Measurements from ENCODE around the gene PIP5K1C.
"Not testable (repeated sequence)": the region's sequence is repeated elsewhere in the genome, so short reads cannot be mapped to it uniquely, and the experiment has no call there.

Gene PIP5K1C

DNA sequence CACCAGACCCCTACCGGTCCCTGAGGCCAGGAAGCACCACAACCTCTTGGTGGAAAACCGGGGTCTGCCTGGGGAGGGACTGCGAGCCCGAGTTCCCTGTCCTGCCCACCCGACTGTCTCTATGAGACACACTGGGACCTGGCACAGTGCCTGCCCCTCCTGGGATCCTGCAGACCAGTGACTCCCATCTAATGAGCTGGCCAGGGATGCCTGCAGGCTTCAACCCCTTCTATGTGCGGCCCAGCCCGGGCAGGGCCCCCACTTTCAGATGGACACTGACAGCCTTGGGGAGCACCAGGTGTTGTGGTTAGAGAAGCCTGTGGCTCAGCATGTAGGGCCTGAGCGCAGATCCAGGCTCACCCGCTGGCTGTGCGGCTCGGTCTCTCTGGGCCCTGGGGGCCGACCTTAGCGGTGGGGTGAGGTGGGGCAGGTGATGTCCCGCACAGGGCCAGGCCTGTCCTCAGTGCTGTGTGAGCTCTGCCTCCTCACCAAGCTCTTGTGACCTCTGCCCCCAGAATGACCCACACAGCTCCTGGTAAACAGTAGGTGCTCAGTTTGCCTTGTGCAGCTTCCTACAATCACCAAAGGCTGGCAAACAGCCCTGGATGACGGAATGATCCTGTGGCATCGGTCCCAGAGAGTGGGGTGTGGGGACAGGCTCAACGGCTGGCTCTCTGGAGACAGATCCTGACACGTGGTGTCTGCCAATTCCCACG is 55.8 kb downstream of the PIP5K1C start:
- peak; percentile 26 for DNase-seq (ENCODE audit: low spot score)

DNA sequence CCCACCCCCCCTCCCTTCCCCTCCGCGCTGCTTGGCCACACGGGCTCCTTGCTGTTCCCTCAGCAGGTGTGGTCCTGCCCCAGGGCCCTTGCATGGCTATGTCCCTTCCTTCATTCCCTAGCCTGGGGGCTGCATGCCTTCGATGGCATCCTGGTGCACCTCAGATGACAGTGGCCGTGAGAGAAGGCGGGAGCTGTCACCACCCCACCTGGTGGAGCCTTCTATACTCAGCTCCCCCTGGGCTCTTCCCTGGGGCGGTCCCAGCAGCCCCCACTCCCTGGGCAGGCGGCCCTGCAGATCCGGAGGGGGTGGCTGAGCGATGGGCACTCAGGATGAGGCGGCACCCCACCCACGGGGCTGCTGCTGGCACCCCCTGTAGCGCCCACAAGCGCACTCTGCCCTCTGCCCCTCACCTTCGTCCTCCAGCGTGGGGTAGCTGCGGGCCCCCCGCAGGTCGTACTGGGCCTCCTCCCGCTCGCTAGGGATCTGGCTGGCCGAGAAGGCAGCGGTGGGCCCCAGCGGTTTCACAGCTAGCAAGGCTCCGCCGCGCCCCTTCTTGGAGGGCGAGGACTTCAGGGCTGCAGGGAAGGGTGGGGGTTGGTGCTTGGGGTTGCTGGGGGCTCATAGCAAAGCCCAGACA is 56.5 kb downstream of the PIP5K1C start:
- DNase-seq (ENCODE audit: low spot score): no peak

DNA sequence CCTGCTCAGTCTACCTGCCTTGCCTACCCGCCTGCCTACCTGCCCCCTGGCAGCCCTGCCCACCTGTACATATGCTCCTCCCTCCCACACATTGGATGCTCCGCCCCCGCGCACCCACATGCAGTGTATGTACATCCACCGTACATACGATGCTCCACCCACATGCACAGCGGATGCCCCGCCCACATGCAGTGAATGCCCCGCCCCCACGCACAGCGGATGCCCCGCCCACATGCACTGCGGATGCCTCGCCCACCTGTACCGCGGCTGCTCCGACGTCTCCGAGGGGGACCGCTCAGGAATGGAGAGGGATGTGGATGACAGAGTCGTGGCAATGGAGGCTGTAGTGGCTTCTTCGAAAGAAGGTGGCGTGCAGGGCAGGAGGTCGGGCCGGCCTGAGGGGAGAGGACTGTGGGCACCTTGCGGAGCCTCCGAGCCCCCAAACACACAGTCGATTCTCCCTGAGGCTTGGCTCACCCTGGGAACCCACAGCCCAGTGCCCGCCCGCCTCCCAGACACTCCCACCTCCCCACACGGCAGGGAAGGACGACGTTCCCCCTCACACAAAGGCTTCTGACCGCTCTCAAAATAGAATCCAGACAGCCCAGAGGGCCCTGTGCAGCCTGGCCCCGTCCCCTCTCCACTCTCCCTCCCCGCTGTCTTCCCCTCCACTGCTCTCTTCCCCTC is 57.1 kb downstream of the PIP5K1C start:
- DNase-seq (ENCODE audit: low spot score): no peak

DNA sequence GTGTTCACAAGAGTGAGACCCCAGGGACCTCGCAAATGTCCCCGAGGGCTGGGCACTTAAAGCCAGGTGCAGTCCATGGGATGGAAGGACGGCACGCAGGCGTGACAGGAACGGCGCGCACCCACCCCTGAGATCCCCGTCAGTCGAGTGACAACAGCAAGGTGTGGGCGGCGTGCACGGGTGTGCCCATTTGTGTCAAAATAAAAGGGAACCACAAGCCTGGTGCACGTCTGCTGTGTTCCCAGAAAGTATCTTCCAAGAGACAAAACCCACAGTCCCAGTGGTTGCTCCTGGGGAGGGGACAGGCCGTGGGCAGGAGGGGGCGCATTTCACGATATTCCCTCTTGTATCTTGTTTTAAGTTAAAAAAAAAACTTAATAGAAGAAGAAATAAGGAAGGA is 58.0 kb downstream of the PIP5K1C start:
- DNase-seq (ENCODE audit: low spot score): no peak

DNA sequence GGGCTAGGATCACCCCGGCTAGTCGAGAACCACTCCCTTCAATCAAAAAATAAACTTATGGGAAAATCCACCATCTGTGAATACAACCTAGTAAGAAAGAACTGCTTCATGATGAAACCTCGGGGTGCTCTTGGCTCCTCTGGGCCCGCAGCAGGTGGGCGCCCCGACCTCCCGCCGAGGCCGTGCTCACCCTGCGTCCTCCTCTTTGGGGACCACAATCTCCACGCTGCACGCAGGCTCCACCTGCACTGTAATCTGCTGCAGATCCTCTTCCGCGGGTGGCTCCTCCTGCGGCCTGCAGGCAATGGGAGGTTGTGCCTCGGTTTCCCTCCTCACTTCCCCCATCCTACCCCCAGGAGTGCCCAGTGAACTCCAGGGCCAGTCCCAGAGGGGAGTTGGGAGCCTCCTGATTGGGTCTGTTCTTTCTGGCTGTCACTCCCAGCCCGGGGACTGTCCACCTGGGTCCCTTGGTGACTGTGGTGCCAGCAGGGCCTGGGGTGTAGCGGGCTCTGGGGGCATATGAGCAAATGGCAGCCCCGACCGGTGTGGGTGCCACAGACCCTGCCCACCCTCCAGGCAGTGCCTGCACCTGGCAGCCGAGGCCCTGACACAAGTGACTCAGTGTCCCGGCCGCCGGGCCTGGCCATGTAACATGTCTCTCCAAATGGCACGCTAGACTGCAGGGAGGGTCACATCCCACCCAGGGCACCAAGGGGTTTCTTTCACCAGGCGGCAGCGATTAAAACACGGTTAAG is 58.6 kb downstream of the PIP5K1C start:
- no peak for DNase-seq (ENCODE audit: low spot score)

DNA sequence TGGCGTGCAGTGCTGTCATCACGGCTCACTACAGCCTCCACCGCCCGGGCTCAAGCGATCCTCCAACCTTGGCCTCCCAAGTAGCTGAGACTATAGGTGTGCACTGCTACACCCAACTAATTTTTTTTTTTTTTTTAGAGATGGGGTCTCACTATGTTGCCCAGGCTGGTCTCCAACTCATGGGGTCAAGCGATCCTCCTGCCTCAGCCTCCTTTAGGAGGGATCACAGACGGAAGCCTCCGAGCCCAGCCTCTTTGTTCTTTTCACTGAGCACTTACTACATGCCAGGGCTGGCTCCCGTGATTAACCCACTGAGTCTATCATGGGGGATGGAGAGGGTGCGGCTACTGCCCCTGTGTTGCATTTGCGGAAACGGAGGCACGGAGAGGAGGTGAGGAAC is 60.8 kb downstream of the PIP5K1C start:
- DNase-seq (ENCODE audit: low spot score): no peak

DNA sequence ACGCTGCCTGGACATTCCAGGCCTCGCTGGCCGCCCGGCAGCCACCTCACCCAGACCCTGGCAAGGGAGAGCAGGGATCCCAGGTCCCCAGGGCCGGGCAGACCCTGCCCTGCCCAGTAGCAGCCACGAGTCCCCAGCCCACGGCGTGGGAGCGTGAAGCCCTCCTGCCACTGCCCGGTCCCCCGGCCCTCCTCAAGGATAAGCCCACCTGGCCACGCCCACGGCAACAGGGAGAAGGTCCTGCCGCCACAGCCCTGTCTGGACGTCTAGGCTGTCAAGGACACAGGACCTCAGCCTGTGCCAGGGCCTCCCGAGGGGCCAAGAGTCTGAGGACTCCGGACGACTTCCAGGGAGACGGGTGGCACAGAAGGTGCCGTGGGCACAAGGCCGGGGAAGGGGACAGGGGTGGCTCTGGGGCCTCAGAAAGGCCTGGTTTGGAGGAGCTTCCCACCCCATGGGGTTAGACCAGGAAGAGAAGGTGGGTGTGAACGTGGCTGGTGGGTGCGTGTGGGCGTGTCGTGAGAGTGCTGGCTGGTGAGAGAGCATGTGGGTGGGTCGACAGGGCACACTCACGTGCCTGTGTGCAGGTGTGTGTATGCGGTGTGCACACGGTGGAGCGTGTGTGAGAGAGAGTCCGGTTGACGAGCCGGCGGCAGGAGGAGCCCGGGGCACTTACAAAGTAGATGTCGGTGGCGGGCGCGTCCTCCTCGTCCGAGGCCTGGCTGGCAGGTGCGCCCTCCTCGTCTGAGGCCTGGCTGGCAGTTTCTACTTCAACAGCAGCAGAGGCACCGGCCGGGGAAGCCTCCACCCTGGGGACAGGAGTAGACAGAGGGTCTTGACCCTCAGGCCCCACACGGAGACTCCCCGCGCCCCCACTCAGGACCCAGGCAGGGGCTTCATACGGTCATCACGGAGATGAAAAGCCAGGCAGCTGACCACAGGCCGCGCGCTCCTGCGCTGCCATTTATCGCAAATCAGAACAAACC is 61.8 kb downstream of the PIP5K1C start:
- DNase-seq (ENCODE audit: low spot score): no peak

DNA sequence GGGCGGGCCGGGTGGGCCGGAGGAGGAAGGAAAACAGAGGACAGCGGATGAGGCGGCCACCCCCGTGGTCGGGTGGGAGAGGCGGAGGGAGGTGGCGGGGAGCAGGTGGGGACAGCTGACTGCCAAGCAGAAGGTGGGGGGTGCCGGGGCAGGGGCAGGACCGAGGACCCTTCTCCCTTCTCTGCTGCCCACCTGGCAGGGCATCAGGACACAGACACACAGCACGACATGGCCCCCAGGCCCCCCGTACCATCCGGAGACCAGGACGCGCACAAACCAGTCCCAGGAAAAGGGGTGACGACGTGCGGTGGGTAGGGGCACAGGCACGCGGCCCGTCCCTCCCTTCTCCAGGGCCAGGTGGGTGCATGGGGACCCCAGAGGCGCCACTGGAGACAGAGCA is 62.6 kb downstream of the PIP5K1C start:
- DNase-seq (ENCODE audit: low spot score): no peak

DNA sequence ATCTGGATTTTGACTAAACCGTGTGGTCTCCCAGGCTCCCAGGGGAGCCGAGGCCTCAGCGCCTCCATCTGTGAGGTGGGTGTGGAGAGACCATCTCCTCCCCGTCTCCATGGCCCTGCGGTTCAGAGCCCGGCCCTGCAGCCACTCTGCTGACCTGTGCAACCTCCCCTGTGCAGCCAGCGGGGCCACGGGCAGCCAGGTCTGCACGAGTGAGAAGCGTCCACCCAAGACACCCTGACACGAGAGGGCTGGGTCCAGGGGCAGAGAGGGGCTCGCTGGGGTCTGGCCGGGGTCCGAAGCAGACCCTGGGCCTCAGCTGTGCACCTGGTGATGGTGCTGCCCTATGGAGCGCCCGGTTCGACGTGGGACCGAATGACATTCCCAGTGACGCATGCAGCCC is 63.3 kb downstream of the PIP5K1C start:
- DNase-seq (ENCODE audit: low spot score): no peak

DNA sequence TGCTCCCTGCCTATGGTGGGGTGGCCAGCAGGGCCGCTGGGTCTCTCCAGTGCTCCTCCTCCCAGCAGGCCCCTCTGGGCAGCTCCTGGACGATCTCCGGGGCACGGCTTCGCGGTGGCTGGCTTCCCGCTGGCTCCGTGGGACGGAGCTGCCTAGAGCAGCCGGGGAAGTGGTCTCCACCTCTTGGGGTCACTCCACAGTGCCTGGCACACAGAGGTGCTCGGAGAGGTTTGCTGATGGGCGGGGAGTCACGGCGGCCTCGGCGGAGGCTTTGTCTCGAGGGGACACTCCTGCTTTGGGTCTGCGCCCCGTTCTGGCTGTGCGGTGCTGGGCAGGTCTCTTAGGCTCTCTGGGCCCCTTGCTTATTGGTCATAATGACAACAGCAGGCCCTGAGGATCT is 63.8 kb downstream of the PIP5K1C start:
- DNase-seq (ENCODE audit: low spot score): no peak

DNA sequence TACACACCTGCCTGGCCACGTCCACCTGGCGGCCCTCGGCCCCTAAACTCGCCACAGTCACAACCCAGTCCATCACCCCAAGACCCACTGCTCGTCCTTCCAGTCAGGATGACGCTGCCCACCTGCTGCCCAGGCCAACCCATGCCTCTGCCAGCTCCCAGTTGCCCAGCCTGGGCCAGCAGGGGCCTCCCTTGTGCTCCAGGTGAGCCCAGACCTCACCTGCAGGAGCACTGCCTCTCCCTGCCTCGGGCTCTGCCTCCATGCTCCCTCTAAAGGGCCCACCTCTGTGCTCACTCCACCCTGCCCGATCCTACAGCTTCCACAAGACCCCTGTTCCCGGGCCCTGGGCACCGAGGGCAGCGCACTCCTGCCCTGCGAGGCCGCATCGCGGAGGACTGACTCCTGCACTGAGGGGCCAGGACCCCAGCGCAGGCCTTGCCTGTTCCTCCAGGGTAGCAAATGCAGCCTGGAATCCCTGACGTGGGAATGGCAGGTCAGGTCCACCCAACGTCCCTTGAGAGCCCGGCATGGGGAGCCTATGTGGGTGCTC is 65.7 kb downstream of the PIP5K1C start:
- no peak for DNase-seq (ENCODE audit: low spot score)

DNA sequence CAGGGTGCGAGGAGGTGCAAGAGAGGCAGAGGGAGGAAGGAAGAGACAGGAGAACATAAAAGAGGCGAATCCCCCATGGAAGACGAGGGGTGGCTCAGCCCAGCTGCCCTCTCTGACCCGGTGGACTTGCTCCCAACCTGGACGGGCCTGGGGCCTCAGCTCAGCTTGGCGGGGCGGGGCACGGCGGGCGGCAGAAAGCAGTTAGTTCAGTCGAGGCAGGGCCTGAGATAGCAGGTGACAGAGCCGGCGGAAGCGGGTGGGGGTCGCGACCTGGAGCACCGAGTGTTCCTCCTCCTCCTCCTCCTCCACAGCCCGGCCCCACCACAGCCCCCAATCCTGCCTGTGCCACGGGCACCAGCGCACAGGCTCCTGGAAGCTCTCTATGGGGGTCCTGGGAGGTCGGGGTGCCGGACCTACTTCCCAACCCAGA is 66.7 kb downstream of the PIP5K1C start:
- no peak for DNase-seq (ENCODE audit: low spot score)

DNA sequence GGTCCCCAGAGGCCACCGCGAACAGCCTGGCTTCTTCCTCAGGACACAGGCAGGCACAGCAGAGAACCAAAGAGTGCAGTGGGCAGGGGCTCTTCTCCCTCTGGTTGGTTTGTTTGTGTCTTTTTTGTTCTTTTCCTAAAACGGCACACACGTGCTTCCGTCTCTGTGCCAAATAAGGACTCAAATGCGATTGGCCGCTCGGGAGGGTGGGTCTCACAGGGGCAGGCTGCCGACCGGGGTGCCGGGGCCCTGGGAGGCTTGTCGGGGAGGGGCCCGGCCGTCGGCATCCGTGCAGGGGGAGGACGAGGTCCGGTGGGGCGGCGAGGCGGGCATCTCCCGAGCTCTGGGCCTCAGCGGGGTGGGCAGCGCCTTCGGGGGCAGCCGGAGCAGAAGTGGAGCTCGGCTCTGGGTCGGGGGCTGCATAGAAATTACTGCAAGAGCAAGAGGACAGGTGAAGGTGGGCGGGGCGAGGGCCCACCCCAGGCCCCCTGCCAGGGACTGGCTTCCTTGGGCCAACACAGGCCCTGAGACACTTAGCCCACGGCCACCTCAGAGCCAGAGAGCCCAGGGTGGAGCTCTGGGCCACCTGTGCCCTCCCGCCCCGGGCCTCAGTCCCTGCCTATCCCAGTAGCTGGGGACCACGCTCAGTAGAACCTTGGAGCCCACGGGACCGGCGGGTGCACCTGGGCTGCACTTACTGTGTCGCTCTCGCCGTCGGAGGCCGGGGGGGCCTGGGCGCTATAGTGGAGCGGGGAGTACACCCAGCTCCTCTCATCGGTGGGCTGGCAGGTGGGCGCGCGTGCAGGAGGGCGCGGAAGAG is 67.3 kb downstream of the PIP5K1C start:
- DNase-seq (ENCODE audit: low spot score): no peak

DNA sequence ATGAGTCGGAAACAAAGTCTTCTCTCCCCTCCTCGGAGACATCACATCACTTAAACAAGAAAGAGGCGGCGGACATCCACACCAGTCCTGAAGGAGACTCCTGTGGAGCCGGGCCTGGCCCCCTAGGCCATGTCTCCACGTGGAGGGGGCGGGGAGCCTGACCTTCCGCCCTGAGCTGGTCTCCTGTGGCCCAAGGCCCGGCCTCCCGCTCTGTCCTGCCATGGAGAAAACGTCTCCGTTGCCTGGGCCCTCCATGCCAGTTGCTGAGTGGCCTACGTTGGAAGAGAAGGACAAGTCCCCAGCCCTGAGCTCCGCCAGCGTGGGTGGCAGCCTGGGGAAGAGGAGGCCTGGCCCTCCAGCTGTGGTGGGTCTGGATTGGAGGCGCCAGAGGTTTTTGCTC is 68.2 kb downstream of the PIP5K1C start:
- no peak for DNase-seq (ENCODE audit: low spot score)

DNA sequence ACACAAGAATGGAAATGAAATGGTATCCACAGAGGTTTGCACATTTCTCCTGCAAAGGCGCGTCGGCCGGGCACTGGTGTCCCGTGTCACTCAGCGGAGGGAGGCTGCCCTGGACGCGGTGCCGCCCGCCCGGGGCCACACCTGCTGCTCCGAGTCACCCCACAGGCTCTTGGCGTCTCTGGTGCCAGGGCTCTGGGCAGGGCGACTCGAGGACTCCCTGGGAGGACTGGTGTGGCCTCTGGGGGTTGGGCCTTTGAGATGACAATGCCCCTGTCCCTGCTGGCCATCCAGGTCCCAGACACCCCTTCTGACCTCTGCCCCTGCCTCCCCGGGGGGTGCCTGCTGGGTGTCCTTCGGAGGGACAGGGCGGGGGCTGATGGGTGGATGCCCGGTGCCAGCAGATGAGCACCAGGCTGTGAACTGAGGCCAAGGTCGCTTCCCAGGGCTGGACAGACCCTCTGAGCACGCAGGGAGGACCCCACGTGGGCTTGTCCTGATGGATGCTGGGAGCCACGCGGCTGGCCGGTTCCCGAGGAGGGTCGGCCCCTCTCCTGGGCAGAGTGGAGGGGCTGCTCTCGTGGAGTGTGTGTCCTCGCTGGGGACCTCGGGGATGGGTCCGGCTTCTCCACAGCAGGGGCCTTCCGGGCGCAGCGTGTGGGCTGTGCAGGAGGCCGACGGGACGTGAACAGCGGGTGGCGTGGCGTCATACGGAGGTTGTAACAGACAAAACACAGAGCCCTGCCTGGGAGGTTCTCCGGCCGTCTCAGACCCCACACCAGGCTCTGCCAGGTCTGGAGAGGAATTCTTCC is 69.0 kb downstream of the PIP5K1C start:
- no peak for DNase-seq (ENCODE audit: low spot score)

DNA sequence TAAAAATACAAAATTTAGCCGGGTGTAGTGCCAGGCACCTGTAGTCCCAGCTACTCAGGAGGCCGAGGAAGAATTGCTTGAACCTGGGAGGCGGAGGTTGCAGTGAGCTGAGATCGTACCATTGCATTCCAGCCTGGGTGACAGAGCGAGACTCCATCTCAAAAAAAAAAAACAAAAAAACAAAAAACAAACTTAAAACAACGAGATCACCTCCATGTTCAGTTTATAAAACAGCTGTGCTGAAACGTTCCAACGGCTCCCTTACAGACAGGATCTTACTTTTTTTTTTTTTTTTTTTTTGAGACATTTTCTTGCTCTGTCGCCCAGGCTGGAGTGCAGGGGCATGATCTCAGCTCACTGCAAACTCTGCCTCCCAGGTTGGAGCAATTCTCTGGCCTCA is 71.5 kb downstream of the PIP5K1C start:
- DNase-seq (ENCODE audit: low spot score): not testable (repeated sequence)

DNA sequence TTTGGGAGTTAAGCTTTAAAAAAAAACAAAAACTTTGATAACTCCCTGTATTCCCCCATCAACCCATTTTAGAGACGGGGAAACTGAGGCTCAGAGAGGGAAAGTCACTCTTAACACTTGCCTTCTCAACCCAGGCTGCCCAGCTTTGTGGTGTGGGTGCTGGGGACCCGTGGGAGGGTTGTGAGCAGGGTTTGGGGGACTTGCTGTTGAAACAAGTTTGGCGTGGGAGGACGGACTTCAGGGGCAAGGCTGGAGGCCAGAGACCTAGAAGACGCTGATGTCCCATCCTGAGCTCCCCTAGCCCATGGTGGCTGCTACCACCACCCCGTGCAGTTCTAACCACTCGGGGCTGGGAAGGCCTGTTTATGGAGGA is 72.9 kb downstream of the PIP5K1C start:
- DNase-seq (ENCODE audit: low spot score): no peak

DNA sequence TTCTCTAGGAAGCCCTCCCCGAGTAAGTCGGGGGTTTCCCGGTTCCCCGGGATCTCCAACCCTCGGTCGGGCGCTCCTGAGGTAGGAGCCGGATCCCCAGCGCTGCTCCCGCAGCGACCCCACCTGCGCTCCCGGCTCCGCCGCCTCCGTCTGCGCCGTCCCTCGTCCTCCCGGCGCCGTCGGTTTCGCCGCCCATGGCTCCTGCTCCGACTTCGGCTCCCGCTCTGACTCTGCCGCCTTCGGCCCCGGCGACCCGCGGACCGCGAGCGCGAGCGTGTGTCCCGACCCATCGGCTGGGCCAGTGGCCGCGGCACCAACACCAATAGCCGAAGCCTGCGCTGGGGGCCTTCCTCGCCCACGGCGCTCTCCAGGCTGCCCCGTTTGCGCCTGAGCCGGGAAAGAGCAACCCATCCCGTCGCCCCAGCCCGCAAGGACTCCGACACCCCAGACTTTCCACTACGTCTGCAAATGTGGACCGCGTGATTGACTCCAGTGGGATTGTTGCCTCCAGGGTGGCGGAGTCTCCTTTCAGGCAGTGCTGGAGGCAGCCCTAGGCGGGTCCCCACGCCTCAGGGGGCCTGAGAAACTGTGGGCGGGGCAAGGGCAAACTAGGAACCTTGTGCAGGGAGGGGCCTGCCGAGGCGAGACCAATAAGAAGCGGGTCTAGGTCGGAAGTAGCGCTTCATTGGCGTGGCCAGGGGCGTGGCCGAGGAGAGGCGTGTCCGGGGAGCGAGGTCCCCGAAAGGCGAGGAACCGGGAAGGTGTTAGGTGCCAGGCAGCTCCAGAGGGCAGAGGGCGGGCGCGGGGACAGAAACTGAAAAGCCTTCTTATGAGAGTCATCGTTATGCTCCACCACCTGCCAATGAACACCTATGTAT is 73.6 kb downstream of the PIP5K1C start, which contains the start of gene CACTIN:
Gene CACTIN (minus strand): TSS at position 318 of the 878 bp plus-strand sequence. CDS start 28 bp downstream, at position 290.
- DNase-seq (ENCODE audit: low spot score): peak; percentile 98

Measured in RKO (cell line).